Type B pancreatic cell (in vitro differentiated cells): Measurements from ENCODE around the gene KCNAB1. TPM values are rescaled to one million over a fixed set of nuclear protein-coding genes. Genes with fewer than 3 reads are reported as not detected.

Source experiments
- DNase-seq: peaks from one replicate; pipeline ENCODE4 v3.0.0; 2021; ENCODE audit warnings: mixed read lengths; ENCODE audit not compliant: unreplicated experiment; ENCODE audit errors: extremely low spot score
- H3K27ac Mint-ChIP-seq: 2 replicates; pipeline ENCODE4 v1.8.0; 2021; ENCODE audit warnings: mild to moderate bottlenecking, mixed read lengths
- H3K27me3 Mint-ChIP-seq: 2 replicates; pipeline ENCODE4 v1.8.0; 2021; ENCODE audit warnings: mixed read lengths
- H3K36me3 Mint-ChIP-seq: 2 replicates; pipeline ENCODE4 v1.8.0; 2021; ENCODE audit warnings: mixed read lengths
- H3K4me1 Mint-ChIP-seq: one replicate; pipeline ENCODE4 v1.8.0; 2021; ENCODE audit warnings: mixed read lengths; ENCODE audit not compliant: unreplicated experiment
- H3K4me3 Mint-ChIP-seq: 2 replicates; pipeline ENCODE4 v1.8.0; 2021; ENCODE audit warnings: mild to moderate bottlenecking, mixed read lengths
- H3K9me3 Mint-ChIP-seq: 2 replicates; pipeline ENCODE4 v1.8.0; 2021; ENCODE audit warnings: mixed read lengths
- total RNA-seq: library from RNA; stranded (reverse); gene quantifications from 2 replicates; pipeline ENCODE4 v1.2.1, GENCODE V29; 2021; ENCODE audit warnings: low replicate concordance
- TF ChIP-seq, protein P1 (sequence below): fragments of 200-600 bp; sonication (generic); conservative IDR thresholded peaks from 2 replicates; pipeline ENCODE4 v1.5.0; 2021; ENCODE audit warnings: antibody characterized with exemption, mild to moderate bottlenecking

KCNAB1 gene
- total RNA-seq, 1 donor from 2014 or later = 6.1 TPM

GRCh38 chr3:156483961-156484787, 363.8 kb downstream of the KCNAB1 start:
- Mint-ChIP-seq H3K36me3 (no peaks in the 10 kb centered on the region), H3K27ac (peak overlapping the region; percentile 52), H3K27me3 (no peaks in the 10 kb centered on the region), H3K4me1 (peaks cover 22% of the 10 kb centered on the region), H3K9me3 (no peaks in the 10 kb centered on the region), H3K4me3 (no peak overlapping the region)
- TF ChIP-seq, protein P1, sequence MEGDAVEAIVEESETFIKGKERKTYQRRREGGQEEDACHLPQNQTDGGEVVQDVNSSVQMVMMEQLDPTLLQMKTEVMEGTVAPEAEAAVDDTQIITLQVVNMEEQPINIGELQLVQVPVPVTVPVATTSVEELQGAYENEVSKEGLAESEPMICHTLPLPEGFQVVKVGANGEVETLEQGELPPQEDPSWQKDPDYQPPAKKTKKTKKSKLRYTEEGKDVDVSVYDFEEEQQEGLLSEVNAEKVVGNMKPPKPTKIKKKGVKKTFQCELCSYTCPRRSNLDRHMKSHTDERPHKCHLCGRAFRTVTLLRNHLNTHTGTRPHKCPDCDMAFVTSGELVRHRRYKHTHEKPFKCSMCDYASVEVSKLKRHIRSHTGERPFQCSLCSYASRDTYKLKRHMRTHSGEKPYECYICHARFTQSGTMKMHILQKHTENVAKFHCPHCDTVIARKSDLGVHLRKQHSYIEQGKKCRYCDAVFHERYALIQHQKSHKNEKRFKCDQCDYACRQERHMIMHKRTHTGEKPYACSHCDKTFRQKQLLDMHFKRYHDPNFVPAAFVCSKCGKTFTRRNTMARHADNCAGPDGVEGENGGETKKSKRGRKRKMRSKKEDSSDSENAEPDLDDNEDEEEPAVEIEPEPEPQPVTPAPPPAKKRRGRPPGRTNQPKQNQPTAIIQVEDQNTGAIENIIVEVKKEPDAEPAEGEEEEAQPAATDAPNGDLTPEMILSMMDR = no peak
- no peak for DNase-seq

- Mint-ChIP-seq H3K4me3 (no peak overlapping the region), H3K36me3 (no peaks in the 10 kb centered on the region), H3K27ac (no peak overlapping the region), H3K9me3 (no peaks in the 10 kb centered on the region), H3K4me1 (peaks cover 8% of the 10 kb centered on the region), H3K27me3 (no peaks in the 10 kb centered on the region)
- TF ChIP-seq, protein P1 = no peak
- DNase-seq = no peak
Observed at GRCh38 chr3:156488767-156489166, 368.4 kb downstream of the KCNAB1 start.

GRCh38 chr3:156489462-156489911, 369.1 kb downstream of the KCNAB1 start:
- Mint-ChIP-seq H3K27ac (no peak overlapping the region), H3K27me3 (no peaks in the 10 kb centered on the region), H3K36me3 (no peaks in the 10 kb centered on the region), H3K9me3 (no peaks in the 10 kb centered on the region), H3K4me3 (no peak overlapping the region), H3K4me1 (peaks cover under 1% of the 10 kb centered on the region)
- TF ChIP-seq, protein P1 = no peak
- no peak for DNase-seq

DNA sequence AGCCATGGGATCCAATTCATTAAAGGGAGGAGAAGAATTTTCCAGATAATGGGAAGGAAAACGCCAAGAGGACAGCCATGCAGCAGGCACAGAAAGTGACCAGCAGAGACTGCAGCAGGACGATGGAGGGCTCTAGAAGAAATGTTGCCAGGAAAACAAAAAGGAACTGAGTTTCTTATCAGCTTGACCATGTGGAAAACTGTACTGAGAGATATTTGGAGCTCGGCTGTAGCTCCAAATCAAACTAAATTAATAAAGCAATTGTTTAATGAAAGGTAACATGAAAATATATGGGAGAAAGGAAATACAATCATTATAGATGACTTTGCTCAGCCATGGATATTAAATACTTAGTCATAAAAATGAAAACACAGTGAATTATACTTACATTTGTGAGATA, 370.8 kb downstream of the KCNAB1 start:
- no peaks in the 10 kb centered on the region for H3K36me3 Mint-ChIP-seq
- H3K4me3 Mint-ChIP-seq = no peak overlapping the region

DNA sequence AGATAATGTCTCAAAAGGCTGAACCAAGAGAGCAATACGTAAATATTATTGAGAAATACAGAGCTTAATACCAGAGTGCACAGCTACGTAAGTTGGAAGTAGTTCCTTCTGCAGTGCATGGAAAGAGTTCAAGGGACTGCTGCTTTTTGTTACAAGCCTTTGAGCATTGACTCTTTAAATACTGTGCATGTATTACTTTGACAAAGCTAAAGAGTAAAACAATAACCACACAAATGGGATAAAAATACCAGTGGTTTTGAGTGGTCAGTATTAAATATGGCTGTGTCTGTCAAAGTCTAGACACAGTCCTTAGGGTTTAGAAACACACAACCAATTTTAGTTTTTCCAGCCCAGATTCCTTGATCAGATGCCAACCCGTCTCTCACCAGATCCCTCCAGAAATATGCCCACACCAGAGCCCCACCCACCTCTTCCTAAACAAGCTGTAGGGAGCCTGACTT, 372.5 kb downstream of the KCNAB1 start:
- H3K9me3 Mint-ChIP-seq = no peaks in the 10 kb centered on the region
- no peaks in the 10 kb centered on the region for H3K27me3 Mint-ChIP-seq
- H3K4me3 Mint-ChIP-seq = no peak overlapping the region
- no peak for DNase-seq
- no peaks in the 10 kb centered on the region for H3K4me1 Mint-ChIP-seq
- no peaks in the 10 kb centered on the region for H3K36me3 Mint-ChIP-seq
- no peak overlapping the region for H3K27ac Mint-ChIP-seq
- TF ChIP-seq, protein P1 = no peak

More for the DNA sequence above, 370.8 kb downstream of the KCNAB1 start:
- Mint-ChIP-seq H3K27ac (no peak overlapping the region), H3K4me1 (no peaks in the 10 kb centered on the region), H3K9me3 (no peaks in the 10 kb centered on the region), H3K27me3 (no peaks in the 10 kb centered on the region)
- TF ChIP-seq, protein P1 = no peak
- no peak for DNase-seq
